Right lung (tissue), 5 donors: ENCODE measurements around the gene VIM. TPM values are rescaled to one million over a fixed set of nuclear protein-coding genes. Genes with fewer than 3 reads are reported as not detected.

Source experiments
- DNase-seq, 2 donors: peaks; one replicate each; pipeline ENCODE4 v3.0.0-alpha.2; 2013
- polyA plus RNA-seq, 5 donors: library from polyadenylated mRNA; unstranded; fragments of 120-200 nt; gene quantifications; one replicate each; pipeline versions ENCODE4 v1.2.1 to v1.2.3, GENCODE V29; 2013; ENCODE audit warnings: inconsistent platforms in 1 of 5, low replicate concordance in 1 of 5; ENCODE audit not compliant: insufficient read length in 5 of 5, insufficient read depth in 1 of 5

The VIM gene
- polyA plus RNA-seq, 5 donors, result 1,761 to 1,890 (median 1,818) TPM

GRCh38 chr10:17206210-17206709 is 21.8 kb upstream of the VIM start:
- no peak for DNase-seq

- no peak for DNase-seq
These were observed 19.6 kb upstream of the VIM start for GRCh38 chr10:17208476-17208875.

- DNase-seq, result no peak
These were observed 18.7 kb upstream of the VIM start for GRCh38 chr10:17209302-17209701.

GRCh38 chr10:17209881-17210280 is 18.2 kb upstream of the VIM start:
- no peak for DNase-seq

GRCh38 chr10:17210361-17210760 is 17.7 kb upstream of the VIM start:
- DNase-seq, result no peak

GRCh38 chr10:17212802-17213221 is 15.2 kb upstream of the VIM start:
- DNase-seq, result no peak

- DNase-seq, result no peak
These were observed 14.2 kb upstream of the VIM start for GRCh38 chr10:17213646-17214349.

- DNase-seq, result no peak
These were observed 13.5 kb upstream of the VIM start for GRCh38 chr10:17214526-17214925.

GRCh38 chr10:17214971-17215781 is 12.9 kb upstream of the VIM start:
- DNase-seq, result no peak

- no peak for DNase-seq
These were observed 12.3 kb upstream of the VIM start for GRCh38 chr10:17215782-17216122.

GRCh38 chr10:17216217-17216900 is 11.7 kb upstream of the VIM start:
- DNase-seq, result peak in 1 of 2 donors; percentile 40

- DNase-seq, result no peak
These were observed 11.1 kb upstream of the VIM start for GRCh38 chr10:17216901-17217395.

GRCh38 chr10:17217631-17218232 is 10.3 kb upstream of the VIM start:
- no peak for DNase-seq

- DNase-seq, result no peak
These were observed 9.0 kb upstream of the VIM start for GRCh38 chr10:17219024-17219423.

- DNase-seq, result no peak
These were observed 7.4 kb upstream of the VIM start for GRCh38 chr10:17220652-17221100.

GRCh38 chr10:17222329-17222728 is 5.7 kb upstream of the VIM start:
- no peak for DNase-seq

GRCh38 chr10:17225808-17226207 is 2.2 kb upstream of the VIM start:
- no peak for DNase-seq

GRCh38 chr10:17226891-17227303 is 1.1 kb upstream of the VIM start:
- DNase-seq, result no peak

GRCh38 chr10:17227367-17228090 is 512 bp upstream of the VIM start:
- DNase-seq, result peak in 1 of 2 donors; percentile 32

GRCh38 chr10:17229016-17229716 is 1.1 kb downstream of the VIM start:
- DNase-seq, result peak; percentile 87 to 92

- DNase-seq, result peak in 1 of 2 donors; percentile 51
These were observed 1.6 kb downstream of the VIM start for GRCh38 chr10:17229717-17229966.
